Measurements from ENCODE around the gene IDUA.

The IDUA gene

GRCh38 chr4:978957-979701, 7.7 kb upstream of the IDUA start:
- TF ChIP-seq, protein P1, sequence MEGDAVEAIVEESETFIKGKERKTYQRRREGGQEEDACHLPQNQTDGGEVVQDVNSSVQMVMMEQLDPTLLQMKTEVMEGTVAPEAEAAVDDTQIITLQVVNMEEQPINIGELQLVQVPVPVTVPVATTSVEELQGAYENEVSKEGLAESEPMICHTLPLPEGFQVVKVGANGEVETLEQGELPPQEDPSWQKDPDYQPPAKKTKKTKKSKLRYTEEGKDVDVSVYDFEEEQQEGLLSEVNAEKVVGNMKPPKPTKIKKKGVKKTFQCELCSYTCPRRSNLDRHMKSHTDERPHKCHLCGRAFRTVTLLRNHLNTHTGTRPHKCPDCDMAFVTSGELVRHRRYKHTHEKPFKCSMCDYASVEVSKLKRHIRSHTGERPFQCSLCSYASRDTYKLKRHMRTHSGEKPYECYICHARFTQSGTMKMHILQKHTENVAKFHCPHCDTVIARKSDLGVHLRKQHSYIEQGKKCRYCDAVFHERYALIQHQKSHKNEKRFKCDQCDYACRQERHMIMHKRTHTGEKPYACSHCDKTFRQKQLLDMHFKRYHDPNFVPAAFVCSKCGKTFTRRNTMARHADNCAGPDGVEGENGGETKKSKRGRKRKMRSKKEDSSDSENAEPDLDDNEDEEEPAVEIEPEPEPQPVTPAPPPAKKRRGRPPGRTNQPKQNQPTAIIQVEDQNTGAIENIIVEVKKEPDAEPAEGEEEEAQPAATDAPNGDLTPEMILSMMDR (conservative IDR thresholded peaks at IDR 0.05; ENCODE audit: low read depth, low read length) = no peak
- H3K4me3 ChIP-seq (ENCODE audit: low read length) = no peak overlapping the region
- DNase-seq (ENCODE audit: low read depth) = no peak

GRCh38 chr4:982291-982690, 4.6 kb upstream of the IDUA start:
- TF ChIP-seq, protein P1 (conservative IDR thresholded peaks at IDR 0.05; ENCODE audit: low read depth, low read length) = no peak
- no peak for DNase-seq (ENCODE audit: low read depth)
- no peak overlapping the region for H3K4me3 ChIP-seq (ENCODE audit: low read length)

GRCh38 chr4:982814-983213, 4.0 kb upstream of the IDUA start:
- TF ChIP-seq, protein P1 (conservative IDR thresholded peaks at IDR 0.05; ENCODE audit: low read depth, low read length) = no peak

GRCh38 chr4:984336-985054, 2.3 kb upstream of the IDUA start:
- no peak for DNase-seq (ENCODE audit: low read depth)
- TF ChIP-seq, protein P1 (conservative IDR thresholded peaks at IDR 0.05; ENCODE audit: low read depth, low read length) = no peak
- H3K4me3 ChIP-seq (ENCODE audit: low read length) = peak overlapping the region; percentile 32

More at GRCh38 chr4:982814-983213, 4.0 kb upstream of the IDUA start:
- no peak for DNase-seq (ENCODE audit: low read depth)
- H3K4me3 ChIP-seq (ENCODE audit: low read length) = no peak overlapping the region

DNA sequence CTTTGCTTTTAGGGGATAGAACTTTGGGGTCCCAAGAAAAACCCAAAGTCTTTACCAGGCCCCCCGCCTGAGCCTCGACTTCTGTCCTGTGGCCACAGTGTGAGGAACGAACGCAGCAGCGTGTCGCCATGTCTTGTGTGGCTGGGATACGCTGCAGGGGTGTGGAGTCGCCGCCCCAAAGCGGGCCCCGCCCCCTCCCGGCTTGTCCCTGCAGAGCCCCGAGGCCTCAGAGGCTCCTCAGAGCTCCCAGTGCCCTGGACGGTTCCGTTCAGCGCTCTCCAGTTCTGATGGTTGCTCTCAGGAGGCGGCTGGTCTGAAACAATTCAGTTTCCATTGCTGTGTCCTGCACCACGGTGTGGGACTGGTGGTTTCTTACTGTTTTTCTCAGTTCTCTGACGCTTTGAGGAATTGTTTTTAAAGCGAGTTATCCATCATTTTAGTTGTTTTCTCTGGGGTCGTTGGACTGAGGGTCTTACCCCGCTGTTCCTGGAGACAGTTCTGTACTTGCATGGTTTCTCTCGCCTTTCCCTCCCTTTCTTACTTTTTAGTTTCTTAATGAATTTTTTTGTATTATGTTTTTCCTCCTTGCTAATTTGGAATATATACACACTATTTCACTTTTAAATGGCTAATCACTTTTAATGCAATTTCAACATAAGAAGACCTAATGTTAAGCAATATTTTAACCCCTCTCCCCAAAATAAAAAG, 1.6 kb upstream of the IDUA start:
- peak overlapping the region; percentile 32 for H3K4me3 ChIP-seq (ENCODE audit: low read length)
- DNase-seq (ENCODE audit: low read depth) = no peak
- TF ChIP-seq, protein P1 (conservative IDR thresholded peaks at IDR 0.05; ENCODE audit: low read depth, low read length) = no peak

DNA sequence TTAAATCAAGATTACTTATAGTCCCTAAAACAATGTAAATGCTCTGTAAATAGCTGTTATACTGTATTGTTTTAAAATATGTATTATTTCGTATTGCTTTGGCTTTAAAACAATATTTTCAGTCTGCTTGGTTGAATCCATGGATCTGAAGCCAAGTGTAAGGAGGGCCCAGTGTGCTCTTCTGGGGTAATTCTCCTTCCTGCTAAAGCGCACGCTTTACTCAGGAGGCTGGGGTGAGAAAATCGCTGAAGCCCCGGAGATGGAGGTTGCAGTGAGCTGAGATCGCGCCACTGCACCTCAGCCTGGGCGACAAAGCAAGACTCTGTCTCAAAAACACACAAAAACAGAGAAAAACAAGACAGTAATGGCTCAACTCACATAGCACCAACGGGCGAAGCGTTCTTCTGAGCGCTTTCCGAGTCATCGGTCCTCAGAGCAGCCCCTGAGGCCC, 391 bp upstream of the IDUA start:
- no peak for DNase-seq (ENCODE audit: low read depth)
- peak overlapping the region; percentile 70 for H3K4me3 ChIP-seq (ENCODE audit: low read length)
- TF ChIP-seq, protein P1 (conservative IDR thresholded peaks at IDR 0.05; ENCODE audit: low read depth, low read length) = no peak

Data from retinal pigment epithelial cell (primary cell).